AG09319 (cell line): ENCODE results near the gene SMARCA4.

ENCODE experiments used
- DNase-seq: peaks from one replicate; pipeline ENCODE4 v3.0.0-alpha.2; 2010; ENCODE audit warnings: low read depth; ENCODE audit errors: extremely low read depth
- TF ChIP-seq, protein P1 (sequence below): IDR thresholded peaks from 2 replicates; pipeline ENCODE4 v1.5.1; 2011; ENCODE audit warnings: low read depth, mild to moderate bottlenecking, inconsistent platforms, low read length, moderate library complexity

SMARCA4 gene

DNA sequence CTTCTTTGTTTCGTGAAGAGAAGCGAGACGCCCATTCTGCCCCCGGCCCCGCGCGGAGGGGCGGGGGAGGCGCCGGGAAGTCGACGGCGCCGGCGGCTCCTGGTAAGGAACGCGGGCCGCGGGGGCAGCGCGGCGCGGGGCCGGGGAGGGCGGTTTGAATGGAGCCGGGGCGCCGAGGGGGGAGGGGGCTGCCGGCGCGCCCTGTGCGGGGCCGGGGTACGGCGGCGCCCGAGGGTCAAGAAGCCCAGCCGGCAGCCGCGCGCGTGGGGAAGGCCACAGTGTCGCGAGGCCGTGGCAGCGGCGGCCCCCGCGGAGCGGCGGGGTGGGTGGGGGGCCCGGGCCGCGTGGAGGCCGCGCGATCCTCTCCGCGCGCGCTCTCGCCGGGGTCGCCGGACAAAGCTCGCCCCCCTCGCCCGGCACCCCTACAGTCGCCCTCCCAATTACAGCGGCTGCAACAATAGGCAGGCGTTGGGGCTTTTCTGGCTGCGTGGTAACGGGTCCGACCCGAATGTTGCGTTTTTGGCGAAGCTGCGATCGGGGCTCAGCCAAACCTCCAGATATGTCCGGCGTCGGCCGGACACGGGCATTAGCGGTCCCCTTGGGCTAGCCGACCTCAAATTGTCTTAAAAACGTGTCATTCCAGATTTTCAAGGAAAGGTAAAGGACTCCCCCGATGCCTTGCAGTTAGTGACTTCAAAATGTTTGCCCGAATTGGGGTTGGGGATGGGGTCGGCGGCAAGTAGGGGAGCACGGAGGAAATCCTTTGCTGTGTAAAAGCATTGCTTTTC lies 437 bp downstream of the SMARCA4 start:
- TF ChIP-seq, protein P1, sequence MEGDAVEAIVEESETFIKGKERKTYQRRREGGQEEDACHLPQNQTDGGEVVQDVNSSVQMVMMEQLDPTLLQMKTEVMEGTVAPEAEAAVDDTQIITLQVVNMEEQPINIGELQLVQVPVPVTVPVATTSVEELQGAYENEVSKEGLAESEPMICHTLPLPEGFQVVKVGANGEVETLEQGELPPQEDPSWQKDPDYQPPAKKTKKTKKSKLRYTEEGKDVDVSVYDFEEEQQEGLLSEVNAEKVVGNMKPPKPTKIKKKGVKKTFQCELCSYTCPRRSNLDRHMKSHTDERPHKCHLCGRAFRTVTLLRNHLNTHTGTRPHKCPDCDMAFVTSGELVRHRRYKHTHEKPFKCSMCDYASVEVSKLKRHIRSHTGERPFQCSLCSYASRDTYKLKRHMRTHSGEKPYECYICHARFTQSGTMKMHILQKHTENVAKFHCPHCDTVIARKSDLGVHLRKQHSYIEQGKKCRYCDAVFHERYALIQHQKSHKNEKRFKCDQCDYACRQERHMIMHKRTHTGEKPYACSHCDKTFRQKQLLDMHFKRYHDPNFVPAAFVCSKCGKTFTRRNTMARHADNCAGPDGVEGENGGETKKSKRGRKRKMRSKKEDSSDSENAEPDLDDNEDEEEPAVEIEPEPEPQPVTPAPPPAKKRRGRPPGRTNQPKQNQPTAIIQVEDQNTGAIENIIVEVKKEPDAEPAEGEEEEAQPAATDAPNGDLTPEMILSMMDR = no peak
- no peak for DNase-seq

DNA sequence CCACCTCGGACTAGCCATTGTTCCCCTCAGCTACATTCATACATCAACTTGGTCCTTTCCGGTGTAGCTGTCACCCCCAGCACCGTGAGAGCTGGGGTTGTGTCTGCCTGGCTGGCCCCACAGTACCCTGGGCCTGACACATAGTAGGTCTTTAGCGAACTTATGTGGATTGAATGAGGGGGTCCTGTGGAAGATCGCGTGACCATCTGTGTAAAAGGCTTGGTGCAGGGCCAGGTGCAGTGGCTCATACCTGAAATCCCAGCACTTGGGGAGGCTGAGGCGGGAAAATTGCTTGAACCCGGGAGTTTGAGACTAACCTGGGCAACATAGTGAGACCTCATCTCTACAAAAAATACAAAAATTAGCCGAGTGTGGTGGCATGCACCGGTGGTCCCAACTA lies 2.0 kb downstream of the SMARCA4 start:
- TF ChIP-seq, protein P1 = no peak
- no peak for DNase-seq

DNA sequence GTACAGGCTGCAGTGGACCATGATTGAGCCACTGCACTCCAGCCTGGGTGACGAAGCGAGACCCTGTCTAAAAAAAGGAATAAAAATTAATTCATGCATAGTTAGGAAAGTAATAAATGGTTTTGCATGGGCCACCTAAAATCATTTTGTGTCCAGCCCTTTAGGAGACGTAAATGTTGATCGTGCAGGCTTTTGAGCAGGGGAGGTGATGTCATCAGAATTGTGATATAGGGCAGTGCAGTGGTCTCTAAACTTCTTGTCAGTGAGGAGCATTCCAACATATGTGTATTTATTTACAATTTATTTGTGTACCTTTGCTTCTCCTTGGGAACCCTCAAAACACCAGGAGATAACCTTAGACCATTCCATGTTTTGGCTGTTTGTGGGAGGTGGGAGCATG lies 3.0 kb downstream of the SMARCA4 start:
- no peak for DNase-seq
- TF ChIP-seq, protein P1 = no peak

DNA sequence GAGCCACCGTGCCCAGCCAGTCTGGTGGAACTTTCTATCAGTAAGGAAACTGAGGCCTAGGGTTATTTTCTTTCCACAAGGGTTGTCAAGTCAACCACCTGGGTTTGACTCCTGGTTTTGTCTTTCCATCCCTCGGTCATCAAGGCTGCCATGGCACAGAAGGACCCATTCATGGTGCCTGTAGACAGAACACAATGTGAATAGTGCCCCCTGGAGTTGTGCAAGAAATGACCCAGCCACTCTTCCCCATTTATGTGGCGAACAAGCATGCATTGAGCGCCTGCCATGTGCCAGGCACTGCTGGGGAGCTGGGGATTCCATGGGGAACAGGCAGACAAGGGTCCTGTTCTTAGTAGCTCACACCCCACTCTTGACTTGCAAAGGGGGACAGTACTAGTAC lies 4.1 kb downstream of the SMARCA4 start:
- TF ChIP-seq, protein P1 = no peak
- DNase-seq = no peak

DNA sequence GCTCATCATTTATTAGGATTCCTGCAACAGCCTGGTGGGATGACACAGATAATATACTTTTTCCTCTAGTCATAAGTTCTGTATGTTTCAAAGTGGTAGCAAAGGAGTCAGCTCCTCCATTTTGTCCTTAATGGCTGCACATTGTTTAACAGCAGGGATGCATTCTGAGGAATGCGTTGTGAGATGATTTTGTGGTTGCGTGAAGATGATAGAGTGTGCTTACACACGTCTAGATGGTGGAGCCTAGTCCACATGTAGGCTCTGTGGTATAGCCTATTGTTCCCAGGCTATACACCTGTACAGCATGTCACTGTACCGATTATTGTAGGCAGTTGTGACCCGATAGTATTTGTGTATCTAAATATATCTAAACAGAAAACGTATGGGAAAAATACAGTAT lies 4.6 kb downstream of the SMARCA4 start:
- no peak for DNase-seq
- TF ChIP-seq, protein P1 = no peak

DNA sequence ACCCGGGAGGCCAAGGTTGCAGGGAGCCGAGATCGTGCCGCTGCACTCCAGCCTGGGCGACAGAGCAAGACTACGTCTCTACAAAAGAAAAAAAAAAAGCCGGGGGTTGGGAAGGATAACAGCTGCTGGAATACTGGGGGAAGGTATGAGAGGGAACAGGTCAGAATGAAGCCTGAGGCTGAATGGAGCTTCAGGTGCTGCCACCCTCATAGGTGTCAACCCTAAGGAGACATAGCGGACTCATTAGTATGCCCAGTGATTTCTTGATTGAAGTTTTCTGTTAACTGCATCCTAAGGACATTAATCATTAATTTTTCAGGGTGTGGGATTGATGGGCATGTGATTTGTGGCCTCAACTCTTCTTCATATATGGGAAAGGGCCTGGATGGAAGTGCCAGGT lies 6.0 kb downstream of the SMARCA4 start:
- DNase-seq = no peak
- TF ChIP-seq, protein P1 = no peak

DNA sequence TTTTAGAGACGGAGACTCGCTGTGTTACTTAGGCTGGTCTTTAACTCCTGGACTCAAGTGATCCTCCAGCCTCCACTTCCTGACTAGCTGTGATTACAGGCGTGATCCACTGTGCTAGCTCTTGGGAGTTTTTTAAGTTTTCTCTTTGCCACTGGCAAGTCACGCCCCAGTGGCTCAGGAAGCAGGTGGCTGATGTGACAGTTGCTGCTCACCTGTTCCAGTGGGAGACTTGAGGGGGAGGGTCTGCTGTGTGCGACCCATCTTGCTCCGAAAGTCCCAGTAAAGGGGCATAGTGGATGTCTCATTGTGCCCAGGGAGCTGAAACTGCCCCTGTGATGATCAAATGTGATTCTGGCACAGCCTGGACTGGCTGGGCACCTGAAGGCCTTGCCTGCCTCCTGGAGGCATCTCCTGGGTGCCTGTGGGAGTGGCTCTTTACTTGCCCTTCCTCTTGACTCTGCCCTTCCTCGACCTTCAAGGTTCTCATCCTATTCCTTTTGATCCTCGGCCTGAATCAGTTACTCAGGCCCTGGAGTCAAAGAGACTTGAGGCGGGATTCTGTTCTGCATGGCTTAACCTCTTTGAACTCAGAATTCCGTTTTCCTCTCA lies 7.8 kb downstream of the SMARCA4 start:
- DNase-seq = no peak
- TF ChIP-seq, protein P1 = no peak
